ENCODE data around the gene TOMM6.

TOMM6 gene

DNA sequence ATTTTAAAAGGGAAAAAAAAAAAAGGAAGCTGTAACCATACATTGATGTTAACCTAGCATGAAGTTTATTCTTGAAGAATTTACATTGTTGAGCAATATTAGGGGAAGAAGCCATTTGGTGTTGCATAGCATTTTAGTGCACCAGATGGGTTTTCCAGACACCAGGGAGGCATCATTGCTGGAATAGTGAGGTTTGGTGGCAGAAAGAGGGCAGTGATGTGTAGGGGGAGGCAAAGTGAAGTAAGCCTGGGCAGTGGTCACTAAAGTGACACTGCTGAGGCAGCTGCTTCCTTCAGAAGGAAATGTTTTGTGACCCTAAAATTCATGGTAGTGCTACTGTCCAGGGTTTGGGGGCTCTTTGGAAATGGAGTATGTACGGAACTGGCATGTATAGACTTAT is 2.6 kb downstream of the TOMM6 start:
- no peak overlapping the region for H3K14ac ChIP-seq (ENCODE audit: low read length in 2 of 2)
- no peak overlapping the region for H2BK12ac ChIP-seq (ENCODE audit: low read length in 2 of 2)
- H3K4me1 ChIP-seq (ENCODE audit: control insufficient read depth, insufficient read depth, low read depth, low read length), result peaks cover 18% of the 10 kb centered on the region
- H4K91ac ChIP-seq (ENCODE audit: low read length), result no peak overlapping the region
- no peak overlapping the region for H2BK15ac ChIP-seq (ENCODE audit: low read depth, poor library complexity, severe bottlenecking)
- H2BK5ac ChIP-seq (ENCODE audit: low read depth, low read length, poor library complexity, severe bottlenecking), result no peak overlapping the region
- H3K27me3 ChIP-seq (ENCODE audit: control insufficient read depth in 1 of 2, insufficient read depth in 1 of 2, low read length in 2 of 2), result no peaks in the 10 kb centered on the region
- H3K4me2 ChIP-seq (ENCODE audit: low read length, poor library complexity, severe bottlenecking), result no peak overlapping the region
- no peak overlapping the region for H3K4me3 ChIP-seq (ENCODE audit: insufficient read depth in 1 of 2, low read depth in 1 of 2, low read length in 2 of 2)
- WGBS, result 96% methylated on average over 1 of the region's 1 CpG
- no peak for DNase-seq
- H4K8ac ChIP-seq (ENCODE audit: low read length), result no peak overlapping the region
- H2BK120ac ChIP-seq (ENCODE audit: low read depth, low read length), result no peak overlapping the region
- H3K79me1 ChIP-seq (replicated peaks; ENCODE audit: low read length, poor library complexity, severe bottlenecking), result peaks cover 16% of the 10 kb centered on the region
- H3K23ac ChIP-seq (ENCODE audit: low read length in 2 of 2), result no peak overlapping the region
- H3K9me3 ChIP-seq (ENCODE audit: control insufficient read depth, low read length), result no peaks in the 10 kb centered on the region
- no peak overlapping the region for H3K27ac ChIP-seq (ENCODE audit: low read length, poor library complexity, severe bottlenecking)
- no peak overlapping the region for H2AFZ ChIP-seq (ENCODE audit: low read depth, low read length)
- no peak overlapping the region for H3K18ac ChIP-seq (ENCODE audit: low read depth in 1 of 2, low read length in 2 of 2)
- peak overlapping the region; percentile 5 for H3K9ac ChIP-seq (ENCODE audit: low read length)
- H3K4ac ChIP-seq (ENCODE audit: low read depth in 1 of 2, low read length in 2 of 2), result no peak overlapping the region
- peaks cover 8 to 43% of the 10 kb centered on the region in 2 experiments for H3K36me3 ChIP-seq (ENCODE audit: control insufficient read depth in 1 of 2, insufficient read depth in 2 of 2, low read depth in 1 of 2, low read length in 2 of 2)
- no peak overlapping the region for H2AK5ac ChIP-seq (ENCODE audit: low read length, severe bottlenecking)

DNA sequence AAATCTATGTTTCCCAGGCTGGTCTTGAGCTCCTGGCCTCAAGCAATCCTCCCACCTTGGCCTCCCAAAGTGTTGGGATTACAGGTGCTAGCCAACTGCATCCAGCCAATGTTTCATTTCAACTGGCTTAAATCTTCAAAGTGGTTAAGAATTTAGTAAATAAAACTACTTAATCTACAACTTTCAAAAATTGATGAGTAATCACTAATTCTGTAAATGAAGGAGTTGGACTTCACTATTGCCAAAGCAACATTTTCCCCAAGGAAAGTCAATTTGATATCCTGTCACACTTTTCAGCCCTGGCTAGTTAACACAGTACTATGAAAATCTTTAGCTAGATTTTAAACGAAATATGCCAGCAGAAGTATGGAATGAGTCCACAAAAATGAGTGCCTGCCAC is 3.8 kb downstream of the TOMM6 start:
- H3K27ac ChIP-seq (ENCODE audit: low read length, poor library complexity, severe bottlenecking), result no peak overlapping the region
- no peak for DNase-seq
- H4K91ac ChIP-seq (ENCODE audit: low read length), result no peak overlapping the region
- H3K23ac ChIP-seq (ENCODE audit: low read length in 2 of 2), result no peak overlapping the region
- 100% methylated on average over 1 of the region's 1 CpG for WGBS
- no peak overlapping the region for H3K14ac ChIP-seq (ENCODE audit: low read length in 2 of 2)
- no peak overlapping the region for H4K8ac ChIP-seq (ENCODE audit: low read length)
- H3K4me2 ChIP-seq (ENCODE audit: low read length, poor library complexity, severe bottlenecking), result no peak overlapping the region
- H3K18ac ChIP-seq (ENCODE audit: low read depth in 1 of 2, low read length in 2 of 2), result no peak overlapping the region
- H2BK15ac ChIP-seq (ENCODE audit: low read depth, poor library complexity, severe bottlenecking), result no peak overlapping the region
- no peak overlapping the region for H2BK12ac ChIP-seq (ENCODE audit: low read length in 2 of 2)
- peaks cover 10 to 55% of the 10 kb centered on the region in 2 experiments for H3K36me3 ChIP-seq (ENCODE audit: control insufficient read depth in 1 of 2, insufficient read depth in 2 of 2, low read depth in 1 of 2, low read length in 2 of 2)
- no peak overlapping the region for H2BK5ac ChIP-seq (ENCODE audit: low read depth, low read length, poor library complexity, severe bottlenecking)
- H2AFZ ChIP-seq (ENCODE audit: low read depth, low read length), result no peak overlapping the region
- peaks cover 15% of the 10 kb centered on the region for H3K79me1 ChIP-seq (replicated peaks; ENCODE audit: low read length, poor library complexity, severe bottlenecking)
- H3K27me3 ChIP-seq (ENCODE audit: control insufficient read depth in 1 of 2, insufficient read depth in 1 of 2, low read length in 2 of 2), result no peaks in the 10 kb centered on the region
- H3K9me3 ChIP-seq (ENCODE audit: control insufficient read depth, low read length), result no peaks in the 10 kb centered on the region
- peaks cover 11% of the 10 kb centered on the region for H3K4me1 ChIP-seq (ENCODE audit: control insufficient read depth, insufficient read depth, low read depth, low read length)
- H2BK120ac ChIP-seq (ENCODE audit: low read depth, low read length), result no peak overlapping the region
- no peak overlapping the region for H3K4me3 ChIP-seq (ENCODE audit: insufficient read depth in 1 of 2, low read depth in 1 of 2, low read length in 2 of 2)
- no peak overlapping the region for H3K9ac ChIP-seq (ENCODE audit: low read length)
- H3K4ac ChIP-seq (ENCODE audit: low read depth in 1 of 2, low read length in 2 of 2), result no peak overlapping the region
- no peak overlapping the region for H2AK5ac ChIP-seq (ENCODE audit: low read length, severe bottlenecking)

DNA sequence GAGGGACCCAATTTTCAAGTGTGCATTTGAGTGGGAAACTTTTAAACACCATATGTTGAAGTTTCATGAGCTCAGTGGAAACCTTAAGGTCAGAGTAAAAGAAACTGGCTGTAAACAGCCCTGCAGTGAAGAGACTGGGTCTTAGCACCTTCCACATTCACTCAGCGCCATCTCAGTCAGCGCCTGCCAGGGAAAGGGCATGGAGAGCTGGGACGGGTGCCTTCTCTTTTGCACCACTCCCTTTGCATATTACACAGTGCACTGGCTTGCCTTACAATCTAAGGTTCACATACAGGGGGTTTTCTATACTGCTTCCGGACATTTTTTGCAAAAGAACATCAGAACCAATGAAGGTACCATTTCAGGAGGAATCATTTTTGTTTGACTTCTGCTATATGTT is 4.5 kb downstream of the TOMM6 start:
- no peak overlapping the region for H3K23ac ChIP-seq (ENCODE audit: low read length in 2 of 2)
- H2BK5ac ChIP-seq (ENCODE audit: low read depth, low read length, poor library complexity, severe bottlenecking), result no peak overlapping the region
- H3K27ac ChIP-seq (ENCODE audit: low read length, poor library complexity, severe bottlenecking), result no peak overlapping the region
- H4K91ac ChIP-seq (ENCODE audit: low read length), result no peak overlapping the region
- H3K9me3 ChIP-seq (ENCODE audit: control insufficient read depth, low read length), result no peaks in the 10 kb centered on the region
- H3K4me2 ChIP-seq (ENCODE audit: low read length, poor library complexity, severe bottlenecking), result no peak overlapping the region
- no peak overlapping the region for H2AFZ ChIP-seq (ENCODE audit: low read depth, low read length)
- H2BK12ac ChIP-seq (ENCODE audit: low read length in 2 of 2), result no peak overlapping the region
- H2BK15ac ChIP-seq (ENCODE audit: low read depth, poor library complexity, severe bottlenecking), result no peak overlapping the region
- peaks cover 15% of the 10 kb centered on the region for H3K79me1 ChIP-seq (replicated peaks; ENCODE audit: low read length, poor library complexity, severe bottlenecking)
- peaks cover 10 to 60% of the 10 kb centered on the region in 2 experiments for H3K36me3 ChIP-seq (ENCODE audit: control insufficient read depth in 1 of 2, insufficient read depth in 2 of 2, low read depth in 1 of 2, low read length in 2 of 2)
- no peak overlapping the region for H2AK5ac ChIP-seq (ENCODE audit: low read length, severe bottlenecking)
- no peak overlapping the region for H3K9ac ChIP-seq (ENCODE audit: low read length)
- no peak overlapping the region for H2BK120ac ChIP-seq (ENCODE audit: low read depth, low read length)
- no peaks in the 10 kb centered on the region for H3K27me3 ChIP-seq (ENCODE audit: control insufficient read depth in 1 of 2, insufficient read depth in 1 of 2, low read length in 2 of 2)
- WGBS, result 97% methylated on average over 4 of the region's 4 CpGs
- H3K18ac ChIP-seq (ENCODE audit: low read depth in 1 of 2, low read length in 2 of 2), result no peak overlapping the region
- no peak overlapping the region for H3K14ac ChIP-seq (ENCODE audit: low read length in 2 of 2)
- no peak overlapping the region for H4K8ac ChIP-seq (ENCODE audit: low read length)
- no peak for DNase-seq
- no peak overlapping the region for H3K4me3 ChIP-seq (ENCODE audit: insufficient read depth in 1 of 2, low read depth in 1 of 2, low read length in 2 of 2)
- peaks cover 11% of the 10 kb centered on the region for H3K4me1 ChIP-seq (ENCODE audit: control insufficient read depth, insufficient read depth, low read depth, low read length)
- no peak overlapping the region for H3K4ac ChIP-seq (ENCODE audit: low read depth in 1 of 2, low read length in 2 of 2)

DNA sequence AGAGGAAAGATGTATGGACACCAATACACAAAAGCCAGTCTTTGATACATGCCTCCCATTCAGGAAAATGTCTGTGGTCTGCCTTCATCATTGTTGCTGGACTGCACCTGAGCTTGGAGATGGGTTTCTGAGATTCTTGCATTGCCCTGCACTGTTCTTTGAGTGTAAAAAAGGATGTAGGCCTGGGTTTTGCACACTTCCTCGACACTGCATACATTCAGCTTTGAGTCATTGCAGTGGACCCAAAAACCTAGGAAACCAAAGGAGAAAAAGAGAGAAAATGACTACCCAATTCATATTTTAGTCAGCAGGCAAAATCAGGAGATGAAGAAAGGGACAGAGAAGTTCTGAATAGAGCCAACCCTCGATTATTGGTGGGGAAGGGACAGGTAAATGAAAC is 9.0 kb downstream of the TOMM6 start:
- Histone ChIP-seq H3K14ac (ENCODE audit: low read length in 2 of 2) (no peak overlapping the region), H3K4me1 (ENCODE audit: control insufficient read depth, insufficient read depth, low read depth, low read length) (peaks cover 2% of the 10 kb centered on the region), H3K4ac (ENCODE audit: low read depth in 1 of 2, low read length in 2 of 2) (no peak overlapping the region), H2AFZ (ENCODE audit: low read depth, low read length) (no peak overlapping the region), H3K4me2 (ENCODE audit: low read length, poor library complexity, severe bottlenecking) (no peak overlapping the region), H3K36me3 (ENCODE audit: control insufficient read depth in 1 of 2, insufficient read depth in 2 of 2, low read depth in 1 of 2, low read length in 2 of 2) (peaks cover 14 to 43% of the 10 kb centered on the region in 2 experiments), H4K91ac (ENCODE audit: low read length) (no peak overlapping the region), H3K18ac (ENCODE audit: low read depth in 1 of 2, low read length in 2 of 2) (no peak overlapping the region), H2BK15ac (ENCODE audit: low read depth, poor library complexity, severe bottlenecking) (no peak overlapping the region), H3K23ac (ENCODE audit: low read length in 2 of 2) (no peak overlapping the region), H3K27me3 (ENCODE audit: control insufficient read depth in 1 of 2, insufficient read depth in 1 of 2, low read length in 2 of 2) (no peaks in the 10 kb centered on the region), H3K9ac (ENCODE audit: low read length) (no peak overlapping the region), H3K79me1 (replicated peaks; ENCODE audit: low read length, poor library complexity, severe bottlenecking) (peaks cover 5% of the 10 kb centered on the region), H2BK12ac (ENCODE audit: low read length in 2 of 2) (no peak overlapping the region), H3K4me3 (ENCODE audit: insufficient read depth in 1 of 2, low read depth in 1 of 2, low read length in 2 of 2) (no peak overlapping the region), H2BK5ac (ENCODE audit: low read depth, low read length, poor library complexity, severe bottlenecking) (no peak overlapping the region), H3K27ac (ENCODE audit: low read length, poor library complexity, severe bottlenecking) (no peak overlapping the region), H2AK5ac (ENCODE audit: low read length, severe bottlenecking) (no peak overlapping the region), H4K8ac (ENCODE audit: low read length) (no peak overlapping the region), H3K9me3 (ENCODE audit: control insufficient read depth, low read length) (no peaks in the 10 kb centered on the region), H2BK120ac (ENCODE audit: low read depth, low read length) (no peak overlapping the region)
- WGBS, result 89% methylated on average over 2 of the region's 2 CpGs
- no peak for DNase-seq
